ENCODE results near the gene PRM3. TPM values are rescaled to one million over a fixed set of nuclear protein-coding genes. Genes with fewer than 3 reads are reported as not detected.

PRM3 gene
- total and polyA plus RNA-seq, 2 experiments from 2014 or later: not detected

DNA sequence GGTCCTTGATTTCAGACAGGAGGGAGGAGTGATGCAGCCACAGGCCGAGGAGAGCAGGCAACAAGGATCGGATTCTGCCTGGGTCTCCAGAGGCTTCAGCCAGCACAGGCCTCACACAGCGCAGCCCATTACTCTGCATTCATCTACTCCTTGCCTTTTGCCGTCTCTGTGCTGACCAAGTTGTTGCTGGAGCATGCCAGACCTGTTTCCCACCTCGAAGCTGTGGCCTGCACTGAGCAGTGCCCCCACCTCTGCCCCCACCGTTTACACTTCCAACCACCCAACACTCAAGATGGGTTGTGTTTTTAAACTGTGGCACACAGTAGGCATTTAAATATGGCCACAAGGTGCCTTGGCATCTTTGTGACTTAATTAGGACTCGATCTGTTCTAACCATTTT, 1.5 kb upstream of the PRM3 start:
- H3K27me3 ChIP-seq (replicated peaks; ENCODE audit: insufficient read depth): no peaks in the 10 kb centered on the region
- H3K4me1 ChIP-seq (ENCODE audit: insufficient read depth): no peaks in the 10 kb centered on the region
- H3K79me2 ChIP-seq (ENCODE audit: insufficient read depth): no peaks in the 10 kb centered on the region
- no peak overlapping the region for H3K27ac ChIP-seq
- H3K36me3 ChIP-seq (ENCODE audit: low read depth): no peaks in the 10 kb centered on the region
- TF ChIP-seq EZH2 (IDR thresholded peaks at IDR 0.05; ENCODE audit: insufficient read depth, poor library complexity, severe bottlenecking): no peak
- no peak for TF ChIP-seq EZH2phosphoT487 (IDR thresholded peaks at IDR 0.05; ENCODE audit: insufficient read depth, low read depth)
- in situ Hi-C loops (cut with MboI): no loop called here
- no peaks in the 10 kb centered on the region for H4K20me1 ChIP-seq (ENCODE audit: insufficient read depth)
- no peak overlapping the region for H3K4me3 ChIP-seq
- H3K4me2 ChIP-seq (ENCODE audit: unreplicated experiment): no peak overlapping the region
- H3K9me3 ChIP-seq (ENCODE audit: low read depth): no peaks in the 10 kb centered on the region
- DNase-seq: no peak
- H3K9ac ChIP-seq: no peak overlapping the region
- no peaks in the 10 kb centered on the region for H3F3A ChIP-seq (ENCODE audit: insufficient read depth)
- H3K9me2 ChIP-seq (ENCODE audit: insufficient read depth): no peaks in the 10 kb centered on the region
- no peak overlapping the region for H2AFZ ChIP-seq
- 73 to 80% methylated on average over 7 of the region's 7 CpGs for WGBS, 2 experiments (ENCODE audit: low coverage in 1 of 2, low lambda C conversion rate in 2 of 2, missing lambda C conversion rate in 2 of 2)

DNA sequence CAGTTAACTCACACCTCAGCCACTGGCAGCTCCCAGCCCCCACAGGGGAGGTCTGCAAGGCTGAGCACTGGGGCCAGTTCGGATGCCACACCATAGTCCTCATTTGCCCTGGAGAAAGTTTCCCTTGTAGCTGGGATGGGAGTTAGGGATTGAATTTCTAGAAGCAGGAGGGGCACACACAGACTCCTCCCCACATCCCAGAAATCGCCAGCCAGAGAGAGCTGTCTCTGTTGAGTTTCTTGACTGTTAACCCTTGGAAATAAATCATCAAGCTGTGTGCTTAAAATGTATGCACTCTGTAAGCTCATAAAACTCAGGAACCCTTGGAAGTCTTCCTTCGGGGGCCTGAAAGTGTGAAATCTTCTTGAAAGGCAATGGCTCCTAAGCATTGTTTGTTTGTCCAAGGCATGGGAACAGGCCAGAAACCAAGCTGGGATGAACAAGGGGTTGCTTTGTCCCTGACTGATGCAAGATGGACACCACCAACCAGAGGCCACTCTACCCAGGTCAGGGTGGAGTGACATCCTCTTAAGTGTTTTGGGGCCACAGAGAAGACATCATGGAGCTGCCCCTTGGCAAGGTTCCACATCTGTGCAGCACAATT, 394 bp upstream of the PRM3 start:
- Histone ChIP-seq H3K27ac (no peak overlapping the region), H3K79me2 (ENCODE audit: insufficient read depth) (no peaks in the 10 kb centered on the region), H3K27me3 (replicated peaks; ENCODE audit: insufficient read depth) (no peaks in the 10 kb centered on the region), H3K4me3 (no peak overlapping the region), H3F3A (ENCODE audit: insufficient read depth) (no peaks in the 10 kb centered on the region), H2AFZ (no peak overlapping the region), H4K20me1 (ENCODE audit: insufficient read depth) (no peaks in the 10 kb centered on the region), H3K9me2 (ENCODE audit: insufficient read depth) (no peaks in the 10 kb centered on the region), H3K4me1 (ENCODE audit: insufficient read depth) (no peaks in the 10 kb centered on the region), H3K9ac (no peak overlapping the region), H3K4me2 (ENCODE audit: unreplicated experiment) (no peak overlapping the region), H3K36me3 (ENCODE audit: low read depth) (no peaks in the 10 kb centered on the region), H3K9me3 (ENCODE audit: low read depth) (no peaks in the 10 kb centered on the region)
- 54 to 61% methylated on average over 3 of the region's 3 CpGs for WGBS, 2 experiments (ENCODE audit: low coverage in 1 of 2, low lambda C conversion rate in 2 of 2, missing lambda C conversion rate in 2 of 2)
- no peak for DNase-seq
- TF ChIP-seq EZH2 (IDR thresholded peaks at IDR 0.05; ENCODE audit: insufficient read depth, poor library complexity, severe bottlenecking) (no peak), EZH2phosphoT487 (IDR thresholded peaks at IDR 0.05; ENCODE audit: insufficient read depth, low read depth) (no peak)
- in situ Hi-C loops (cut with MboI): no loop called here

DNA sequence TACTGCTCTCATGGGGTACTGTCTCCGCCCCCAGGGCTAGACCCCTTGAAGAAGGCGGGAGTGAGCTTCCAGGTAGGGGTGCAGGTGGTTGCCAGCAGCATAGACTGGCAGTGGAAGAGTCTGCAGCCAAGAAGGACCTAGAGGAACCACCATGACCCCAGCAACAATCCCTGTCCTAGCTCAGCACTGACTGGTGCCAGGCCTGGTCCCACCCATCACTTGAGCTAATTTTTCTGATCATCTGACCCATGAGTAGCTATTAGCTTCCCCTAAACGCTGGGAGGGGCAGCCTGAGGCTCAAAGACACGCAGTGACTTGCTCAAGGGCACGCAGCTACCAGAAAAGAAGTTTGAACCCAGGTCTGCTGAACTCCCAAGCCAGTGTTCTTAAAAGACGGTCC, 945 bp downstream of the PRM3 start:
- H3F3A ChIP-seq (ENCODE audit: insufficient read depth): no peaks in the 10 kb centered on the region
- H3K9me2 ChIP-seq (ENCODE audit: insufficient read depth): no peaks in the 10 kb centered on the region
- H3K27me3 ChIP-seq (replicated peaks; ENCODE audit: insufficient read depth): no peaks in the 10 kb centered on the region
- no peak overlapping the region for H2AFZ ChIP-seq
- H3K79me2 ChIP-seq (ENCODE audit: insufficient read depth): no peaks in the 10 kb centered on the region
- TF ChIP-seq EZH2 (IDR thresholded peaks at IDR 0.05; ENCODE audit: insufficient read depth, poor library complexity, severe bottlenecking): no peak
- in situ Hi-C loops (cut with MboI): no loop called here
- no peak for DNase-seq
- 64 to 72% methylated on average over 6 of the region's 6 CpGs for WGBS, 2 experiments (ENCODE audit: low coverage in 1 of 2, low lambda C conversion rate in 2 of 2, missing lambda C conversion rate in 2 of 2)
- H4K20me1 ChIP-seq (ENCODE audit: insufficient read depth): no peaks in the 10 kb centered on the region
- no peaks in the 10 kb centered on the region for H3K4me1 ChIP-seq (ENCODE audit: insufficient read depth)
- H3K4me3 ChIP-seq: no peak overlapping the region
- H3K9ac ChIP-seq: no peak overlapping the region
- no peak overlapping the region for H3K4me2 ChIP-seq (ENCODE audit: unreplicated experiment)
- no peaks in the 10 kb centered on the region for H3K36me3 ChIP-seq (ENCODE audit: low read depth)
- no peak overlapping the region for H3K27ac ChIP-seq
- H3K9me3 ChIP-seq (ENCODE audit: low read depth): no peaks in the 10 kb centered on the region

DNA sequence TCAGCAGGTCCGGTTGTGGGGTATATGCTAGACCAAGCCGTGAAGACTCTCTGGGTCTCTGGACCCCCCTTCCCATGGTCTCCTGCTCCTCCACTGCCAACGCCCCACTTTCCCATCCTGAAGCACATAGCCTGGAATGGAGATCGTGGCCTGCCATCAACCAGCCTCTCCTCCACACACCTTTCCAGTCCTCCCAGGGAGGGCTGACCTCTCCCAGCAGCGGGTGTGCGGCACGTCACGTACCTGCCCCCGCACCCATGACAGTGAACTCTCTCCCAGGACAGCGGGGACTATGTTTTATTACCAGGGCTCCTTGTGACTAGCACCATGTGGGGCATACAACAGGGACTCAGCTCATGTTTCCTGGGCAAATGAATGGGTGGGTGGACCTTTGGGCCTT, 1.8 kb downstream of the PRM3 start:
- in situ Hi-C loops (cut with MboI): no loop called here
- no peak for DNase-seq
- no peaks in the 10 kb centered on the region for H3K36me3 ChIP-seq (ENCODE audit: low read depth)
- TF ChIP-seq EZH2phosphoT487 (IDR thresholded peaks at IDR 0.05; ENCODE audit: insufficient read depth, low read depth) (no peak), EZH2 (IDR thresholded peaks at IDR 0.05; ENCODE audit: insufficient read depth, poor library complexity, severe bottlenecking) (no peak)
- H3K9ac ChIP-seq: no peak overlapping the region
- H3K79me2 ChIP-seq (ENCODE audit: insufficient read depth): no peaks in the 10 kb centered on the region
- H3K4me2 ChIP-seq (ENCODE audit: unreplicated experiment): no peak overlapping the region
- WGBS, 2 experiments (ENCODE audit: low coverage in 1 of 2, low lambda C conversion rate in 2 of 2, missing lambda C conversion rate in 2 of 2): 91 to 95% methylated on average over 10 of the region's 10 CpGs
- no peaks in the 10 kb centered on the region for H3K27me3 ChIP-seq (replicated peaks; ENCODE audit: insufficient read depth)
- no peaks in the 10 kb centered on the region for H3F3A ChIP-seq (ENCODE audit: insufficient read depth)
- H3K4me3 ChIP-seq: no peak overlapping the region
- H3K9me3 ChIP-seq (ENCODE audit: low read depth): no peaks in the 10 kb centered on the region
- H3K27ac ChIP-seq: no peak overlapping the region
- H4K20me1 ChIP-seq (ENCODE audit: insufficient read depth): no peaks in the 10 kb centered on the region
- H2AFZ ChIP-seq: no peak overlapping the region
- no peaks in the 10 kb centered on the region for H3K4me1 ChIP-seq (ENCODE audit: insufficient read depth)
- no peaks in the 10 kb centered on the region for H3K9me2 ChIP-seq (ENCODE audit: insufficient read depth)

Measured in GM23248 (cell line).